GM15510 (cell line): ENCODE data around the gene MS4A5.
A peak's percentile ranks its signal among the peaks of the same experiment; 100 is the strongest.

Experiments used
- POLR2A ChIP-seq: IDR thresholded peaks from 3 replicates; pipeline ENCODE4 v1.6.1; 2011; ENCODE audit warnings: borderline replicate concordance; ENCODE audit not compliant: insufficient read length; ENCODE audit errors: extremely low read depth

MS4A5 gene

GRCh38 chr11:60455531-60456042, 26.2 kb downstream of the MS4A5 start, which contains the start of gene MS4A1:
MS4A1 (plus strand) TSS chr11:60455847; CDS start chr11:60462375, 6,528 bp downstream.
- peak; percentile 79 for TF ChIP-seq POLR2A

- TF ChIP-seq POLR2A: peak; percentile 58
Observed at GRCh38 chr11:60457576-60457975, 28.2 kb downstream of the MS4A5 start.

- no peak for TF ChIP-seq POLR2A
Observed at GRCh38 chr11:60459345-60459744, 30.0 kb downstream of the MS4A5 start.

- no peak for TF ChIP-seq POLR2A
Observed at GRCh38 chr11:60468829-60469228, 39.5 kb downstream of the MS4A5 start.

GRCh38 chr11:60469723-60470122, 40.4 kb downstream of the MS4A5 start:
- TF ChIP-seq POLR2A: no peak

- no peak for TF ChIP-seq POLR2A
Observed at GRCh38 chr11:60477035-60477445, 47.7 kb downstream of the MS4A5 start.

GRCh38 chr11:60482361-60482760, 53.0 kb downstream of the MS4A5 start:
- TF ChIP-seq POLR2A: no peak

GRCh38 chr11:60485987-60486386, 56.6 kb downstream of the MS4A5 start:
- no peak for TF ChIP-seq POLR2A

GRCh38 chr11:60492488-60493009, 63.2 kb downstream of the MS4A5 start, which contains the start of gene MS4A12:
MS4A12 (plus strand) TSS chr11:60492778; CDS start chr11:60497319, 4,541 bp downstream.
- no peak for TF ChIP-seq POLR2A

- TF ChIP-seq POLR2A: no peak
Observed at GRCh38 chr11:60493454-60493853, 64.1 kb downstream of the MS4A5 start.
